Epithelial cell of esophagus (primary cell): ENCODE measurements around the gene R3HDM2.

ENCODE experiments used
- DNase-seq: peaks from one replicate; pipeline ENCODE4 v3.0.0; 2010; ENCODE audit warnings: low read depth
- H3K4me3 ChIP-seq: 2 replicates; pipeline ENCODE4 v1.5.1; 2011; ENCODE audit warnings: mild to moderate bottlenecking, low read length, control low read depth
- TF ChIP-seq, protein P1 (sequence below): IDR thresholded peaks from 2 replicates; pipeline ENCODE4 v1.5.1; 2011; ENCODE audit warnings: low read depth, mild to moderate bottlenecking, low read length, control low read depth, inconsistent platforms; ENCODE audit not compliant: insufficient read depth; ENCODE audit errors: missing control alignments

The R3HDM2 gene

DNA sequence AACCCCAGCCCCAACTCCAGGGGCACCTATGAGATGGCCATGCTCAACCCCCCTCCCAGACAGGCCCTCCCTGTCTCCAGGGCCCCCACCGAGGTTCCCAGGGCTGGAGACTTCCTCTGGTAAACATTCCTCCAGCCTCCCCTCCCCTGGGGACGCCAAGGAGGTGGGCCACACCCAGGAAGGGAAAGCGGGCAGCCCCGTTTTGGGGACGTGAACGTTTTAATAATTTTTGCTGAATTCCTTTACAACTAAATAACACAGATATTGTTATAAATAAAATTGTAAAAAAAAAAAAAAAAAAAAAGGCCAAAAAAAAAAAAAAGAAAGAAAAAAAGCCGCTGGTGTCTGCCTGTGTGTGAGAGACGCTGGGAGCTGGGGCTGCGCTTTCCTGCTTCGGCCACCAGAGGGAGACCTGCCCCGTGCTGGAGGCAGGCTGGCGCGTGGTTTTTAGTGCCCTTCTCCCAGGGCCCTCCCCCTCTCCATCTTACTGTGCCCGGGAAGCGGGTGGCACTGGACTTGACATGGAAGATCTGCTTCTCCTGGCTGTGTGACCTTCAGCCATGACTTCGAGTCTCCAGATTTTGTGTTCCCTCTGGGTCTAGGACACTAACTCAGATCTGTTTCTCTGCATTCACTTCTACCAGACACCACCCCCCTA, 217.7 kb downstream of the R3HDM2 start:
- TF ChIP-seq, protein P1, sequence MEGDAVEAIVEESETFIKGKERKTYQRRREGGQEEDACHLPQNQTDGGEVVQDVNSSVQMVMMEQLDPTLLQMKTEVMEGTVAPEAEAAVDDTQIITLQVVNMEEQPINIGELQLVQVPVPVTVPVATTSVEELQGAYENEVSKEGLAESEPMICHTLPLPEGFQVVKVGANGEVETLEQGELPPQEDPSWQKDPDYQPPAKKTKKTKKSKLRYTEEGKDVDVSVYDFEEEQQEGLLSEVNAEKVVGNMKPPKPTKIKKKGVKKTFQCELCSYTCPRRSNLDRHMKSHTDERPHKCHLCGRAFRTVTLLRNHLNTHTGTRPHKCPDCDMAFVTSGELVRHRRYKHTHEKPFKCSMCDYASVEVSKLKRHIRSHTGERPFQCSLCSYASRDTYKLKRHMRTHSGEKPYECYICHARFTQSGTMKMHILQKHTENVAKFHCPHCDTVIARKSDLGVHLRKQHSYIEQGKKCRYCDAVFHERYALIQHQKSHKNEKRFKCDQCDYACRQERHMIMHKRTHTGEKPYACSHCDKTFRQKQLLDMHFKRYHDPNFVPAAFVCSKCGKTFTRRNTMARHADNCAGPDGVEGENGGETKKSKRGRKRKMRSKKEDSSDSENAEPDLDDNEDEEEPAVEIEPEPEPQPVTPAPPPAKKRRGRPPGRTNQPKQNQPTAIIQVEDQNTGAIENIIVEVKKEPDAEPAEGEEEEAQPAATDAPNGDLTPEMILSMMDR: peak; percentile 95
- peak; percentile 85 for DNase-seq
- H3K4me3 ChIP-seq: no peak overlapping the region

DNA sequence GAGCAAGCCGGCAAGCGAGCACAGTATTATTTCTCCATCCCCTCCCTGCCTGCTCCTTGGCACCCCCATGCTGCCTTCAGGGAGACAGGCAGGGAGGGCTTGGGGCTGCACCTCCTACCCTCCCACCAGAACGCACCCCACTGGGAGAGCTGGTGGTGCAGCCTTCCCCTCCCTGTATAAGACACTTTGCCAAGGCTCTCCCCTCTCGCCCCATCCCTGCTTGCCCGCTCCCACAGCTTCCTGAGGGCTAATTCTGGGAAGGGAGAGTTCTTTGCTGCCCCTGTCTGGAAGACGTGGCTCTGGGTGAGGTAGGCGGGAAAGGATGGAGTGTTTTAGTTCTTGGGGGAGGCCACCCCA, 218.2 kb downstream of the R3HDM2 start:
- no peak overlapping the region for H3K4me3 ChIP-seq
- no peak for DNase-seq
- TF ChIP-seq, protein P1: no peak

DNA sequence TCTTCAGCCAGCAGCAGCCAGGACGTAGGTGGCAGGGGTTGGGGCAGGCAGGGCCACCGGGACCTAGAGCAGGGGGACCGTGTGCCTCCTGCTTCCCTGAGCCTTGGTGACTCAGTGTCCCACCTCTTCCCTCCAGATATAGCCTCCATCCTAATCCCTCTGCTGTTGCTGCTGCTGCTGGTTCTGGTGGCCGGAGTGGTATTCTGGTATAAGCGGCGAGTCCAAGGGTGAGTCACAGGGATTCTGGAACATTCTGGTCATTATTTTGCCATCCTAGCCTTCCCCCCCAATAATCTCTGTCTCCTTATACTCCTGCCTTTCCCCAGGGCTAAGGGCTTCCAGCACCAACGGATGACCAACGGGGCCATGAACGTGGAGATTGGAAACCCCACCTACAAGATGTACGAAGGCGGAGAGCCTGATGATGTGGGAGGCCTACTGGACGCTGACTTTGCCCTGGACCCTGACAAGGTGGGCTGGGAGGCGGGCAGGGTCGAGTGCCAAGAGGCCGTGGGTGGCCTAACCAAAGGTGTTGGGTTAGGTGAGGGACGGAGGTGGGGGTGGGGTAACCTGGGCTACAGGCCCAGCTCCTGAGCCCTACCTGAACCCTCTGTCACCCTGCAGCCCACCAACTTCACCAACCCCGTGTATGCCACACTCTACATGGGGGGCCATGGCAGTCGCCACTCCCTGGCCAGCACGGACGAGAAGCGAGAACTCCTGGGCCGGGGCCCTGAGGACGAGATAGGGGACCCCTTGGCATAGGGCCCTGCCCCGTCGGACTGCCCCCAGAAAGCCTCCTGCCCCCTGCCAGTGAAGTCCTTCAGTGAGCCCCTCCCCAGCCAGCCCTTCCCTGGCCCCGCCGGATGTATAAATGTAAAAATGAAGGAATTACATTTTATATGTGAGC, 218.8 kb downstream of the R3HDM2 start:
- DNase-seq: no peak
- H3K4me3 ChIP-seq: no peak overlapping the region
- TF ChIP-seq, protein P1: no peak

DNA sequence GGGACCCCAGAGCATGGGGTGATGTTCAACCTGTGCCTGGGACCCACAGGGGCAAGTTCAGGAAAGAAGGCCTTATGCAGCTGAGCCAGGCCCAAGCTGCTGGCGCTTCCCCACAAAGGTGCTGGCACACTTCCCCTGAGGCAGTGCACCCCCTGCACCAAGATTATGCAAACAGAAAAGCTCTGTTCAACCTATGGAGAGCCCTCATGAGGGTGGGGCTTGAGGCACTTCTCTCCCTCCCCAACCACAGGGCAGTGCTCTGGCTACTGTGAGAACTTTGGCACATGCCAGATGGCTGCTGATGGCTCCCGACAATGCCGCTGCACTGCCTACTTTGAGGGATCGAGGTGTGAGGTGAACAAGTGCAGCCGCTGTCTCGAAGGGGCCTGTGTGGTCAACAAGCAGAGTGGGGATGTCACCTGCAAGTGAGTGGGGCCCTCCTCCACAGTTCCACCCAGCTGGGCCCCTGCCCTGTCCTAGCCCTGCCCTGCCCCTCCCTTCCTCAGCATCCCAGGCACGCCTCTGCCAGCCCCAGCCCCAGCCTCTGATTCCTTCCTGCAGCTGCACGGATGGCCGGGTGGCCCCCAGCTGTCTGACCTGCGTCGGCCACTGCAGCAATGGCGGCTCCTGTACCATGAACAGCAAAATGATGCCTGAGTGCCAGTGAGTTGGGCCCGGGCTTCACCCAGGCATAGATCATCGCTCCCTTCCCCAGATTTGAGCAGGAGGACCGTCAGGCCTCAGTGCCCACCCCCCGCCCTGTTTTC, 219.7 kb downstream of the R3HDM2 start:
- no peak for DNase-seq
- no peak overlapping the region for H3K4me3 ChIP-seq
- TF ChIP-seq, protein P1: no peak

DNA sequence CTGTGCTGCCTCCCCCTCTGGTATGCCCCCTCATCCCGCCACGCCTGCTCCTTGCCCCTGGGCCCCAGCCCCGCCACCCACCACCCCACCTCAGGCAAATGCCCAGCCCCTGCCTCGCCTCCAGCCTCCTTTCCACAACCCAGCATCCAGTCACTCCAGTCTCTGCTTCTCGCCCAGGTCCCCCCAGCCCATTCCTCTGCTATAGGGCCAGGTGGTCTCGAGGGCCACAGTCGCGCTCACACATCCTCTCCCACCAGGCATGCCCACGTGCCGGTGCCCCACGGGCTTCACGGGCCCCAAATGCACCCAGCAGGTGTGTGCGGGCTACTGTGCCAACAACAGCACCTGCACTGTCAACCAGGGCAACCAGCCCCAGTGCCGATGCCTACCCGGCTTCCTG, 220.4 kb downstream of the R3HDM2 start:
- TF ChIP-seq, protein P1: no peak
- no peak for DNase-seq
- H3K4me3 ChIP-seq: no peak overlapping the region

DNA sequence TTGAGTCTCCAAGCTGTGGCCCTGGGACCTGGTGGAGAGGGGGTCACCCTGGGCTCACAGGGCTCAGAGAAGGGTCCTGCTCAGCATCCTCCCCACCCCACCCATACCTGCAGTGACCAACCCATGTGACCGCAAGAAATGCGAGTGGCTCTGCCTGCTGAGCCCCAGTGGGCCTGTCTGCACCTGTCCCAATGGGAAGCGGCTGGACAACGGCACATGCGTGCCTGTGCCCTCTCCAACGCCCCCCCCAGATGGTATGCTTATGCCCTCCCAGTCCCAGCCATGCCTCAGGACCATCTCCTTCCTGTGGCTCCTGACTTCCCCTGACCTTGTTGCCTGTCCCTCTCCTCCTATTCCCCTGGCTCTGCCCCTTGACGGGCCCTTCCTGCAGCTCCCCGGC, 220.9 kb downstream of the R3HDM2 start:
- TF ChIP-seq, protein P1: no peak
- no peak for DNase-seq
- H3K4me3 ChIP-seq: no peak overlapping the region
